Skeletal muscle satellite cell (primary cell): ENCODE results near the gene FRMPD4.
A peak's percentile ranks its signal among the peaks of the same experiment; 100 is the strongest.

Experiments used
- H3K27me3 ChIP-seq: 2 replicates; pipeline ENCODE4 v1.7.0; 2013; ENCODE audit warnings: low read length; ENCODE audit not compliant: control insufficient read depth, insufficient read depth
- H3K36me3 ChIP-seq: 2 replicates; pipeline ENCODE4 v1.7.0; 2013; ENCODE audit warnings: mild to moderate bottlenecking, control low read depth, low read length; ENCODE audit not compliant: insufficient read depth
- H3K4me1 ChIP-seq: 2 replicates; pipeline ENCODE4 v1.7.0; 2013; ENCODE audit warnings: low read length; ENCODE audit not compliant: control insufficient read depth, insufficient read depth
- H3K4me2 ChIP-seq: 2 replicates; pipeline ENCODE4 v1.7.0; 2013; ENCODE audit warnings: mild to moderate bottlenecking, low read length
- H3K4me3 ChIP-seq: 2 replicates; pipeline ENCODE4 v1.7.0; 2013; ENCODE audit warnings: low read length
- H3K9ac ChIP-seq: 2 replicates; pipeline ENCODE4 v1.7.0; 2013; ENCODE audit warnings: mild to moderate bottlenecking, low read depth, low read length, moderate library complexity
- H3K9me3 ChIP-seq: replicated peaks from 2 replicates; pipeline ENCODE4 v1.7.0; 2013; ENCODE audit warnings: mild to moderate bottlenecking, control low read depth, low read length

FRMPD4 gene

DNA sequence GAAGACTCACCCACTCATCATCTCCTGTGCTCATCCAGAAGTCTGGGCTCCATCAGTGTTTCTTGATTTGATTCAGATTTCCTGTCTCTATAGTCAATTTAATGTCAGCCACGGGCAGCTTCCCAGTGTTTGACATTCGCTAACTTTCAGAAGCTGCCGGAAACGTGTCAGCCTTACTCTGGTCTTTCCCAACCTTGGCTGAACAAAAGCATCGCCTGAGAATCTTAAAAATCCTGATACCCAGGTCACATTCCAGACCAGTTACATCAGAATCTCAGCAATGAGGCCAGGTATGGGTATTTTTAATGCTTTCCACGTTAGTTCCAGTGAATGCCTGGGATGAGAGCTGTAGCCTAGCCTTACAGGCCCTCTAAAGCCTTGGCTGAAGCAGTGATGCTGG is 233.8 kb downstream of the FRMPD4 start:
- no peak overlapping the region for H3K4me2 ChIP-seq
- no peak overlapping the region for H3K4me3 ChIP-seq
- no peaks in the 10 kb centered on the region for H3K36me3 ChIP-seq
- H3K4me1 ChIP-seq: peaks cover 30% of the 10 kb centered on the region
- no peaks in the 10 kb centered on the region for H3K9me3 ChIP-seq
- no peak overlapping the region for H3K9ac ChIP-seq
- H3K27me3 ChIP-seq: no peaks in the 10 kb centered on the region

DNA sequence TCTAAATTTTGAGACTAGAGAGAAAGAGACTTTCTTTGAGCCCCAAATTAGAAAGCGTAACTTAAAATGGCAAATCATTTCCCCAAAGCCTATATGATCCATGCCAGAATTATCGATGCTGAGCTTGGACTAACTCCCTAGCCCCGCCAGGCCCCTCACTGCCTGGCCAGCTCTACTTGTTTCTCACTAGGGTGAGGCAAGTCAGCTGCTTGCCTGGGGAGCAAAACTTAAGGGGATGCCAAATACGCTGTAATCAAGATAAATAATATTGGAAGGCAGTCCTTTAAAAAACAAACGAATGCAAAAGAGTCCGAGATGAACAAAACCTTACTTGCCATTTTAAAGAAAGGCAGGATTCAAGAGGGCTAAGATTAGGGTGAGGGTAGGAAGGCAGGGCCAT is 236.0 kb downstream of the FRMPD4 start:
- Histone ChIP-seq H3K36me3 (no peaks in the 10 kb centered on the region), H3K4me3 (no peak overlapping the region), H3K4me1 (peaks cover 30% of the 10 kb centered on the region), H3K27me3 (no peaks in the 10 kb centered on the region), H3K9ac (no peak overlapping the region), H3K4me2 (no peak overlapping the region), H3K9me3 (no peaks in the 10 kb centered on the region)

GRCh38 chrX:12378253-12378652 is 240.0 kb downstream of the FRMPD4 start:
- Histone ChIP-seq H3K9me3 (no peaks in the 10 kb centered on the region), H3K4me3 (no peak overlapping the region), H3K4me1 (peaks cover 3% of the 10 kb centered on the region), H3K27me3 (no peaks in the 10 kb centered on the region), H3K4me2 (no peak overlapping the region), H3K9ac (no peak overlapping the region), H3K36me3 (no peaks in the 10 kb centered on the region)

DNA sequence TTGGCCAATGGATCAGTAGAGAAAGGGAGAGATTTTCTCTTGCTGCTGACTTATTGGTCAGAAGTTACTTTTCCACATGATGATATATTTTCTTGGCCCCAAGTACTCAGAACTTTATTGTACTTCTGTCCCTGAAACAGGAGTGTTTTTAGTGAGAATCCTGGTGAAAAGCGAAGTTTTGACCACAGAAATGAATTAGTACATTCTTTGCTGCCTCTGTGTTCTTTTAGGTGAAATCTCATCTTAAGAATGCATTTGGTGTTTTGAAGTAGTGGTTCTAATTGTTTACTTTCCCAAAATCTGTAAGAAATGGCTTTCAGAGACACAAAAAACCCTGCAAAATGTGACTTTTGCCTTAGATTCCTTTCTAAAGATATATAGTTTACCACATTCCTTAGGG is 240.4 kb downstream of the FRMPD4 start:
- no peak overlapping the region for H3K4me2 ChIP-seq
- H3K27me3 ChIP-seq: no peaks in the 10 kb centered on the region
- H3K36me3 ChIP-seq: no peaks in the 10 kb centered on the region
- no peaks in the 10 kb centered on the region for H3K9me3 ChIP-seq
- no peak overlapping the region for H3K9ac ChIP-seq
- H3K4me3 ChIP-seq: no peak overlapping the region
- peaks cover 3% of the 10 kb centered on the region for H3K4me1 ChIP-seq

DNA sequence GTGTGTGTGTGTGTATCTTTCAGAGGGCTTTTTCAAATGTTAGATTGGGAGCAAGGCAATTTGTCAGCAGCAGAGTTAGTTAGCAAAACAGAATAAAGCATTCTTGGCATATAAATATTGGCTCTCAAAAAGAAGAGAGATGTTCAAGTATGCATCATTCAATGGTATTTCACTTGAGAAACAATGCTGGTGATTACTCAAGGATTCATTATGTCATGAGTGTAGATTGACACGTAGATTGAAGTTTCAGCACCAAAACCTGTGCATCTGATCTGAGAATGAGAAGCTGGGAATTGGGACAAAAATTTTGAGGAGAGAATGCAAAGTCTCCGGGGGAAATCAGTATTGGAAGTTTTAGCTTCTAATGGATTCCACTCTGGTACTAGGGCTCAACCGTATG is 241.4 kb downstream of the FRMPD4 start:
- Histone ChIP-seq H3K4me2 (no peak overlapping the region), H3K27me3 (no peaks in the 10 kb centered on the region), H3K9ac (no peak overlapping the region), H3K4me3 (no peak overlapping the region), H3K9me3 (no peaks in the 10 kb centered on the region), H3K4me1 (peaks cover 3% of the 10 kb centered on the region), H3K36me3 (no peaks in the 10 kb centered on the region)

DNA sequence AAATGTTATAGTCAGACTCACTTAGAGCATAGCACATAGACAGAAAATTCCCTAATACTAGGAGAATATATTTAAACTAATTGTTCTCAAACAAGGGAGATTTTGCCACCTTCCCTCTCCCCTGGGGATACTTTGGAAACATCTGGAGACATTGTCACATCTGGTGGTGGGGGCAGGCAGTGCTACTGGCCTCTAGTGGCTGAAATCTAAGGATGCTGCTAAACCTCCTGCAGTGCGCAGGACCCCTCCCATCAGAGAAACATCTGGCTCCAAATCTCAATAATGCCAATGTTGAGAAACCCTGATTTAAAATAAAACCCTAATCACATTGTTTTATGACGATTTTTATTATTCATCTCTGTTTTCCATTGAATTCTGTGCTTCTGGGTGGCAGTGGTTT is 244.9 kb downstream of the FRMPD4 start:
- Histone ChIP-seq H3K9me3 (no peaks in the 10 kb centered on the region), H3K27me3 (no peaks in the 10 kb centered on the region), H3K4me2 (no peak overlapping the region), H3K9ac (no peak overlapping the region), H3K36me3 (no peaks in the 10 kb centered on the region), H3K4me1 (peaks cover 3% of the 10 kb centered on the region), H3K4me3 (no peak overlapping the region)

DNA sequence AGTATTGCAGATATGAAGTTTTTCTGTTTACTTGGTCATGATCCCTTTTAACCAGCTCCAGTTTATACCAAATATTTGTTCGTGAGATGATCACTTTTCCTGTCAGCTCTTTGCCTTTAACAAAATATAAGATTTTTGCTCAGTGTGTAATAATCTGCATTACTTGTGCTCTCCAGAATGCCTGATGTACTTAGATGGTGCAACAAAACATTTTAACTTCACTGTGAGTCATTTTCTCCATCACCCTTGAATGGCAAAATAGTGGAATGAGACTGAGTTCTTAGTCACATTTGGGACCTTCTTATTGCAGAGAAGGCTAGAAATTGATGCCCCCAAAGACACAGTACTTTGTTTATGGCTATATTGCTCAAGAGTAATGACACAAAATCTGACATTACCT is 252.0 kb downstream of the FRMPD4 start:
- no peaks in the 10 kb centered on the region for H3K4me1 ChIP-seq
- H3K9ac ChIP-seq: no peak overlapping the region
- H3K36me3 ChIP-seq: no peaks in the 10 kb centered on the region
- H3K4me3 ChIP-seq: no peak overlapping the region
- H3K4me2 ChIP-seq: no peak overlapping the region
- H3K27me3 ChIP-seq: no peaks in the 10 kb centered on the region
- no peaks in the 10 kb centered on the region for H3K9me3 ChIP-seq

DNA sequence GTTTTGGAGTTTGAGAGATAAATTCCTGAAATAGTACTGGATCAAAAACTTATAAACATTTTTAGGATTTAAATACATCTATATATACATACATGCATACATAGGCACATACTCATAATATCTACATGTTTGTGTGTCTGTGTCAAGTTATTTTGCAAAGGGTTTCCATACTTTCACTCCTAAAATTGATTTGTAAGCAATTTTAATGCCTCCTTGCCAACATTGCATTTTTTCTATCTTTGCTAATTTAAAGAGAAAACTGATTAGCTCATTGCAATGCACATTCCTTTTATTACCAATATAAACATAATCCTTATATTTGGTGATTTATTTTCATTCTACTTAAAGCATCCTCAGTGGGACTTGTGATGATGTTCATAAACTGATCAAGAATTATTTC is 258.3 kb downstream of the FRMPD4 start:
- Histone ChIP-seq H3K27me3 (no peaks in the 10 kb centered on the region), H3K4me1 (no peaks in the 10 kb centered on the region), H3K9me3 (no peaks in the 10 kb centered on the region), H3K4me2 (no peak overlapping the region), H3K36me3 (no peaks in the 10 kb centered on the region), H3K4me3 (no peak overlapping the region), H3K9ac (no peak overlapping the region)

DNA sequence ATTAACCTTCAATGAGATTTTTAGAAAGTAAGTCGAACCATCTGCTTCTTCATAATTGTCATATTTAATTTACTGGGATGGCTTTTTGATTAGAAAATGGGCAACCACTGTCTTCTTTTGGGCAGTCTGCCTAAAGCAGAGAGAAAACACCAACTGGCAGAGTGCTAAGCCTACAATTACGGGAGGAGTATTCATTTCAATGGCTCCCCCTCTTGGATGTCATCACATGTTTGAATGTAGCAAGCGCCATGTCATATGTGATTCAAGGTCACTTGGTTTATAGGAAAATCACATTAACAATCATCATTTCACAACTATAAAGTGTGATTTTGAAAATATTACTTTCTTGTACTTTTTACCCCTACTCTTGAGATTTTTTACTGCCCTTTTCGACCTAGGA is 261.9 kb downstream of the FRMPD4 start:
- peaks cover 21% of the 10 kb centered on the region for H3K4me1 ChIP-seq
- H3K4me2 ChIP-seq: no peak overlapping the region

GRCh38 chrX:12401252-12401651 is 263.0 kb downstream of the FRMPD4 start:
- Histone ChIP-seq H3K4me1 (peaks cover 24% of the 10 kb centered on the region), H3K4me3 (no peak overlapping the region), H3K27me3 (no peaks in the 10 kb centered on the region), H3K36me3 (no peaks in the 10 kb centered on the region), H3K9me3 (no peaks in the 10 kb centered on the region), H3K9ac (no peak overlapping the region), H3K4me2 (no peak overlapping the region)

More for the DNA sequence above, 261.9 kb downstream of the FRMPD4 start:
- Histone ChIP-seq H3K4me3 (no peak overlapping the region), H3K27me3 (no peaks in the 10 kb centered on the region), H3K9ac (no peak overlapping the region), H3K36me3 (no peaks in the 10 kb centered on the region), H3K9me3 (no peaks in the 10 kb centered on the region)

DNA sequence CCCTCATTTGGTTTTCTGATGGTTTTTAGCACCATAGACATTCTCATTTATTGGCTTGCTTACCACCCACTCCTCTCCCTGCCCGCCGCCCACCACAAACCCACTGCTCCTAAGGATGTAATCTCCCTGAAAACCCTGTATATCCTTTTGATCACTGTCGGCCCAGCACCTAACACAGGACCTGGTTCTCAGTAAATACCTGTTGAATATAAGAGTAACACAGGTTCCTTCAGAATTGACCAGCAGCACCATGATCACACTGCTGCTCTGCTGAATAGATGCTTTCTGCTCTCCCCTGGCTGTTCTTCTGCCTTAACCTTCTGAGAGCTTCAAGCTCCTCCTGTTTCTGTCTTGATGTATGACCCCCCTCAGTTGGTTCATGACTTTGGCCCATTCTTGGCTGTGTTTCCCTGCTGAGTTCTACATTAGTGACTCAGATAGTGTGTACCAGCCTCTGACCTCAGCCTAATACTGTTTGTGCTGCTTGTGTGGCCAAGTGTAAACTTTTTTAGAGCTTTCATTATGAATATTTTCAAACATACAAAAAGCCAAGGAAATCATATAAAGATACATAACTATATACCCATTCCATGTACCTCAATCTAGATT is 265.3 kb downstream of the FRMPD4 start:
- peak overlapping the region; percentile 18 for H3K9ac ChIP-seq
- H3K9me3 ChIP-seq: no peaks in the 10 kb centered on the region
- no peak overlapping the region for H3K4me3 ChIP-seq
- peak overlapping the region; percentile 8 for H3K4me2 ChIP-seq
- H3K36me3 ChIP-seq: no peaks in the 10 kb centered on the region
- no peaks in the 10 kb centered on the region for H3K27me3 ChIP-seq
- peaks cover 27% of the 10 kb centered on the region for H3K4me1 ChIP-seq

GRCh38 chrX:12405306-12405705 is 267.0 kb downstream of the FRMPD4 start:
- H3K9me3 ChIP-seq: no peaks in the 10 kb centered on the region
- H3K4me1 ChIP-seq: peaks cover 36% of the 10 kb centered on the region
- no peaks in the 10 kb centered on the region for H3K36me3 ChIP-seq
- H3K27me3 ChIP-seq: no peaks in the 10 kb centered on the region
- no peak overlapping the region for H3K4me2 ChIP-seq
- H3K9ac ChIP-seq: no peak overlapping the region
- no peak overlapping the region for H3K4me3 ChIP-seq
